Panc1 (cell line): ENCODE results near the gene SPTLC2. TPM values are rescaled to one million over a fixed set of nuclear protein-coding genes. Genes with fewer than 3 reads are reported as not detected.

Source experiments
- ATAC-seq: fragments of 200-7000 bp; cut with Tn5 transposase; 2 replicates; pipeline ENCODE4 v1.9.1; 2020; ENCODE audit warnings: mild to moderate bottlenecking, moderate library complexity
- BruUV-seq: library from RNA; stranded (reverse); fragments of 400-500 nt; replicated peaks from 2 replicates; lab custom pipeline; 2021; lab: Mats Ljungman, UMichigan
- CTCF ChIA-PET: fragments of 300-600 bp; sonication (Branson Sonifier 250); formaldehyde crosslinking; loops from one replicate; lab custom pipeline; 2022; ENCODE audit warnings: antibody characterized with exemption; lab: Charles Lee
- POLR2A ChIA-PET: fragments of 300-600 bp; sonication (Branson Sonifier 250); formaldehyde crosslinking; loops from one replicate; lab custom pipeline; 2022; ENCODE audit warnings: antibody characterized with exemption; lab: Charles Lee
- DNase-seq: peaks from one replicate; pipeline ENCODE4 v3.0.0-alpha.2; 2010; ENCODE audit warnings: low read depth, low spot score
- H3K27ac ChIP-seq: 2 replicates; pipeline ENCODE4 v1.5.1; 2011; ENCODE audit warnings: mild to moderate bottlenecking, low read length, inconsistent platforms
- H3K27me3 ChIP-seq: fragments of 200-500 bp; sonication (Bioruptor generic); 2 replicates; pipeline ENCODE4 v1.6.0; 2014; ENCODE audit warnings: low read length, inconsistent platforms; ENCODE audit not compliant: control insufficient read depth, insufficient read depth
- H3K36me3 ChIP-seq: fragments of 200-500 bp; sonication (Bioruptor generic); 2 replicates; pipeline ENCODE4 v1.5.1; 2014; ENCODE audit warnings: inconsistent platforms, mild to moderate bottlenecking, low read length, moderate library complexity; ENCODE audit not compliant: control insufficient read depth, insufficient read depth
- H3K4me1 ChIP-seq: 2 replicates; pipeline ENCODE4 v1.5.1; 2011; ENCODE audit warnings: inconsistent platforms, mild to moderate bottlenecking, low read length, moderate library complexity; ENCODE audit not compliant: control insufficient read depth, insufficient read depth
- H3K4me3 ChIP-seq, 2 experiments: 2 replicates each; pipeline ENCODE4 v1.5.1; 2011 to 2012; ENCODE audit warnings: low read depth in 2 of 2, low read length in 2 of 2, mild to moderate bottlenecking in 2 of 2, inconsistent platforms in 1 of 2, moderate library complexity in 1 of 2
- H3K9me3 ChIP-seq: fragments of 200-500 bp; sonication (Bioruptor generic); 2 replicates; pipeline ENCODE4 v1.5.1; 2014; ENCODE audit warnings: low read depth, mild to moderate bottlenecking, inconsistent platforms, low read length, moderate library complexity; ENCODE audit not compliant: control insufficient read depth, insufficient read depth
- CTCF ChIP-seq: fragments of 450-650 bp; IDR thresholded peaks from 2 replicates; pipeline ENCODE4 v1.5.1; 2017; ENCODE audit warnings: mild to moderate bottlenecking
- POLR2AphosphoS5 ChIP-seq: IDR thresholded peaks from 2 replicates; pipeline ENCODE4 v1.6.1; 2012; ENCODE audit warnings: mild to moderate bottlenecking, low read depth, low read length, moderate library complexity
- REST ChIP-seq, 2 experiments: IDR thresholded peaks; 2 replicates each; pipeline ENCODE4 v1.6.1; 2011 to 2012; ENCODE audit warnings: low read depth in 2 of 2, control low read depth in 1 of 2, low read length in 1 of 2, mild to moderate bottlenecking in 1 of 2, moderate library complexity in 1 of 2; ENCODE audit not compliant: insufficient read depth in 1 of 2
- SIN3A ChIP-seq: IDR thresholded peaks from 2 replicates; pipeline ENCODE4 v1.6.1; 2012; ENCODE audit warnings: low read depth, mild to moderate bottlenecking, low read length, moderate library complexity, borderline replicate concordance; ENCODE audit not compliant: insufficient read depth
- TCF7L2 ChIP-seq: IDR thresholded peaks from 2 replicates; pipeline ENCODE4 v1.6.1; 2011; ENCODE audit warnings: mild to moderate bottlenecking, low read depth, low read length, inconsistent platforms
- in situ Hi-C: cut with HindIII; loops from 2 replicates; pipeline ENCODE4 v1.10.0; 2016; ENCODE audit warnings: low sequenced_read_pairs, low pct_unique_long_range_greater_than_20kb
- intact Hi-C: fragments of 100-400 bp; cut with micrococcal nuclease; formaldehyde crosslinking; loops from one replicate; pipeline ENCODE4 v1.10.0; 2022; ENCODE audit not compliant: unreplicated experiment
- total RNA-seq: library from RNA; stranded (reverse); gene quantifications from one replicate; pipeline ENCODE4 v1.2.1, GENCODE V29; 2021; ENCODE audit not compliant: unreplicated experiment

The SPTLC2 gene
- total RNA-seq, 1 experiment from 2014 or later, result 21.0 TPM

GRCh38 chr14:77520555-77520954 is 95.9 kb downstream of the SPTLC2 start:
- in situ Hi-C loops (no loop called here), intact Hi-C loops (no loop called here)
- no peak for TF ChIP-seq SIN3A
- no peak for TF ChIP-seq REST (IDR thresholded peaks at IDR 0.05; ENCODE audit: insufficient read depth in 1 of 2, low read depth in 2 of 2, low read length in 1 of 2)
- TF ChIP-seq CTCF, result no peak
- no peak for TF ChIP-seq POLR2AphosphoS5
- TF ChIP-seq TCF7L2, result no peak
- CTCF ChIA-PET, result no interaction called here
- Histone ChIP-seq H3K9me3 (no peaks in the 10 kb centered on the region), H3K4me1 (no peaks in the 10 kb centered on the region), H3K36me3 (peaks cover 8% of the 10 kb centered on the region), H3K27ac (no peak overlapping the region), H3K27me3 (no peaks in the 10 kb centered on the region), H3K4me3 (no peak overlapping the region)
- BruUV-seq, result no TSS peak
- no peak for DNase-seq
- POLR2A ChIA-PET, result no interaction called here
- no peak for ATAC-seq

GRCh38 chr14:77516126-77516525 is 100.3 kb downstream of the SPTLC2 start:
- no TSS peak for BruUV-seq
- intact Hi-C loops (no loop called here), in situ Hi-C loops (no loop called here)
- Histone ChIP-seq H3K27me3 (no peaks in the 10 kb centered on the region), H3K9me3 (no peaks in the 10 kb centered on the region), H3K4me1 (no peaks in the 10 kb centered on the region), H3K36me3 (peaks cover 4% of the 10 kb centered on the region), H3K4me3 (no peak overlapping the region), H3K27ac (no peak overlapping the region)
- no peak for DNase-seq
- ATAC-seq, result no peak
- ChIA-PET CTCF (interaction anchor here (0.6 kb wide), 1 partner anchor 208 kb away, joined by 6 read pairs; no protein-coding TSS in a partner anchor), POLR2A (no interaction called here)
- TF ChIP-seq TCF7L2 (no peak), SIN3A (no peak), REST (IDR thresholded peaks at IDR 0.05; ENCODE audit: insufficient read depth in 1 of 2, low read depth in 2 of 2, low read length in 1 of 2) (no peak), CTCF (no peak), POLR2AphosphoS5 (no peak)
